Esophagus muscularis mucosa (tissue), 4 donors: ENCODE measurements around the gene CNTNAP2.

ENCODE experiments used
- EP300 ChIP-seq: sonication (generic); formaldehyde crosslinking; IDR thresholded peaks from one replicate; pipeline ENCODE4 v1.6.1; 2017; ENCODE audit warnings: antibody characterized with exemption
- POLR2A ChIP-seq: fragments of 450-650 bp; IDR thresholded peaks from one replicate; pipeline ENCODE4 v1.6.1; 2017; ENCODE audit warnings: antibody characterized with exemption, moderate library complexity, mild to moderate bottlenecking, low read depth
- TF ChIP-seq, protein P1 (sequence below), 3 experiments: fragments of 200-600 bp in 2 of 3; fragments of 450-650 bp in 1 of 3; sonication (generic) in 2 of 3; IDR thresholded peaks; one replicate each; pipeline ENCODE4 v1.5.1; 2017 to 2019; ENCODE audit warnings: antibody characterized with exemption in 3 of 3, mild to moderate bottlenecking in 2 of 3, moderate library complexity in 1 of 3

DNA sequence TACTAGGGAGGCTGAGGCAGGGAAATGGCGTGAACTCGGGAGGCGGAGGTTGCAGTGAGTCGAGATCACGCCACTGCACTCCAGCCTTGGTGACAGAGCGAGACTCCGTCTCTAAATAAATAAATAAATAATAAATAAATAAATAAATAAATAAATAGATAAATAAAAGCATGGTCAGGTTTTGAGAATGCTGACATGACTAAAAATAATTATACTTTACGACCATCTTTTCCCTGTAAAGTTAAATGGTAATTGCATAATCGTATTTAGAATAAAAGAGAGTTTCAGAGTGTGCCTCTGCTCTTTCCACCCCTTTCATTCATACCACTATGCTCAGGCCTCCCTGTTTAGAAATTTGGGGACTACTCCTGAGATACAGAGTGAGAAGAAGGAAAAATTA, 326.5 kb downstream of the CNTNAP2 start:
- TF ChIP-seq EP300 (no peak), POLR2A (no peak)
- TF ChIP-seq, protein P1, sequence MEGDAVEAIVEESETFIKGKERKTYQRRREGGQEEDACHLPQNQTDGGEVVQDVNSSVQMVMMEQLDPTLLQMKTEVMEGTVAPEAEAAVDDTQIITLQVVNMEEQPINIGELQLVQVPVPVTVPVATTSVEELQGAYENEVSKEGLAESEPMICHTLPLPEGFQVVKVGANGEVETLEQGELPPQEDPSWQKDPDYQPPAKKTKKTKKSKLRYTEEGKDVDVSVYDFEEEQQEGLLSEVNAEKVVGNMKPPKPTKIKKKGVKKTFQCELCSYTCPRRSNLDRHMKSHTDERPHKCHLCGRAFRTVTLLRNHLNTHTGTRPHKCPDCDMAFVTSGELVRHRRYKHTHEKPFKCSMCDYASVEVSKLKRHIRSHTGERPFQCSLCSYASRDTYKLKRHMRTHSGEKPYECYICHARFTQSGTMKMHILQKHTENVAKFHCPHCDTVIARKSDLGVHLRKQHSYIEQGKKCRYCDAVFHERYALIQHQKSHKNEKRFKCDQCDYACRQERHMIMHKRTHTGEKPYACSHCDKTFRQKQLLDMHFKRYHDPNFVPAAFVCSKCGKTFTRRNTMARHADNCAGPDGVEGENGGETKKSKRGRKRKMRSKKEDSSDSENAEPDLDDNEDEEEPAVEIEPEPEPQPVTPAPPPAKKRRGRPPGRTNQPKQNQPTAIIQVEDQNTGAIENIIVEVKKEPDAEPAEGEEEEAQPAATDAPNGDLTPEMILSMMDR (IDR thresholded peaks at IDR 0.05), result no peak
